ENCODE measurements around the gene CCNH. TPM values are rescaled to one million over a fixed set of nuclear protein-coding genes. Genes with fewer than 3 reads are reported as not detected.

CCNH gene
- total RNA-seq, 1 experiment from 2014 or later, result 44.0 TPM

DNA sequence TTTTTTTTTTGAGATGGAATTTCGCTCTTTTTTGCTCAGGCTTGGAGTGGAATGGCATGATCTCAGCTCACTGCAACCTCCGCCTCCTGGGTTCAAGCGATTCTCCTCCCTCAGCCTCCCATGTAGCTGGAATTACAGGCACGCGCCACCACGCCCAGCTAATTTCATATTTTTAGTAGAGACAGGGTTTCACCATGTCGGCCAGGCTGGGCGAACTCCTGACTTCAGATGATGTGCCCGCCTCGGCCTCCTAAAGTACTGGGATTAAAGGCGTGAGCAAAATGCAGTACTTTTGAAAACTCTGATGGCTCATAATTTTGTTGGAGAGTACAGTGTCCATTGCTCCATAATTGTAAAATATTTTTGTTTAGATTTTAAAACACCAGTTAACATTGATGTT is 52.6 kb downstream of the CCNH start:
- no peaks in the 10 kb centered on the region for H3K4me1 ChIP-seq (ENCODE audit: control insufficient read depth, insufficient read depth, low read length)
- POLR2A ChIA-PET, result no interaction called here
- CTCF ChIA-PET, result interaction anchor here (0.7 kb wide), 1 partner anchor 549 kb away, joined by 7 read pairs; no protein-coding TSS in a partner anchor
- intact Hi-C loops (cut with micrococcal nuclease; ENCODE audit: unreplicated experiment), result no loop called here
- no peak for TF ChIP-seq SIN3A (IDR thresholded peaks at IDR 0.05; ENCODE audit: borderline replicate concordance, insufficient read depth, low read depth, low read length)
- TF ChIP-seq POLR2AphosphoS5 (IDR thresholded peaks at IDR 0.05; ENCODE audit: low read depth, low read length), result no peak
- no peak for TF ChIP-seq TCF7L2 (IDR thresholded peaks at IDR 0.05; ENCODE audit: low read depth, low read length)
- TF ChIP-seq, protein P1, sequence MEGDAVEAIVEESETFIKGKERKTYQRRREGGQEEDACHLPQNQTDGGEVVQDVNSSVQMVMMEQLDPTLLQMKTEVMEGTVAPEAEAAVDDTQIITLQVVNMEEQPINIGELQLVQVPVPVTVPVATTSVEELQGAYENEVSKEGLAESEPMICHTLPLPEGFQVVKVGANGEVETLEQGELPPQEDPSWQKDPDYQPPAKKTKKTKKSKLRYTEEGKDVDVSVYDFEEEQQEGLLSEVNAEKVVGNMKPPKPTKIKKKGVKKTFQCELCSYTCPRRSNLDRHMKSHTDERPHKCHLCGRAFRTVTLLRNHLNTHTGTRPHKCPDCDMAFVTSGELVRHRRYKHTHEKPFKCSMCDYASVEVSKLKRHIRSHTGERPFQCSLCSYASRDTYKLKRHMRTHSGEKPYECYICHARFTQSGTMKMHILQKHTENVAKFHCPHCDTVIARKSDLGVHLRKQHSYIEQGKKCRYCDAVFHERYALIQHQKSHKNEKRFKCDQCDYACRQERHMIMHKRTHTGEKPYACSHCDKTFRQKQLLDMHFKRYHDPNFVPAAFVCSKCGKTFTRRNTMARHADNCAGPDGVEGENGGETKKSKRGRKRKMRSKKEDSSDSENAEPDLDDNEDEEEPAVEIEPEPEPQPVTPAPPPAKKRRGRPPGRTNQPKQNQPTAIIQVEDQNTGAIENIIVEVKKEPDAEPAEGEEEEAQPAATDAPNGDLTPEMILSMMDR (IDR thresholded peaks at IDR 0.05), result no peak
- TF ChIP-seq, protein P2, sequence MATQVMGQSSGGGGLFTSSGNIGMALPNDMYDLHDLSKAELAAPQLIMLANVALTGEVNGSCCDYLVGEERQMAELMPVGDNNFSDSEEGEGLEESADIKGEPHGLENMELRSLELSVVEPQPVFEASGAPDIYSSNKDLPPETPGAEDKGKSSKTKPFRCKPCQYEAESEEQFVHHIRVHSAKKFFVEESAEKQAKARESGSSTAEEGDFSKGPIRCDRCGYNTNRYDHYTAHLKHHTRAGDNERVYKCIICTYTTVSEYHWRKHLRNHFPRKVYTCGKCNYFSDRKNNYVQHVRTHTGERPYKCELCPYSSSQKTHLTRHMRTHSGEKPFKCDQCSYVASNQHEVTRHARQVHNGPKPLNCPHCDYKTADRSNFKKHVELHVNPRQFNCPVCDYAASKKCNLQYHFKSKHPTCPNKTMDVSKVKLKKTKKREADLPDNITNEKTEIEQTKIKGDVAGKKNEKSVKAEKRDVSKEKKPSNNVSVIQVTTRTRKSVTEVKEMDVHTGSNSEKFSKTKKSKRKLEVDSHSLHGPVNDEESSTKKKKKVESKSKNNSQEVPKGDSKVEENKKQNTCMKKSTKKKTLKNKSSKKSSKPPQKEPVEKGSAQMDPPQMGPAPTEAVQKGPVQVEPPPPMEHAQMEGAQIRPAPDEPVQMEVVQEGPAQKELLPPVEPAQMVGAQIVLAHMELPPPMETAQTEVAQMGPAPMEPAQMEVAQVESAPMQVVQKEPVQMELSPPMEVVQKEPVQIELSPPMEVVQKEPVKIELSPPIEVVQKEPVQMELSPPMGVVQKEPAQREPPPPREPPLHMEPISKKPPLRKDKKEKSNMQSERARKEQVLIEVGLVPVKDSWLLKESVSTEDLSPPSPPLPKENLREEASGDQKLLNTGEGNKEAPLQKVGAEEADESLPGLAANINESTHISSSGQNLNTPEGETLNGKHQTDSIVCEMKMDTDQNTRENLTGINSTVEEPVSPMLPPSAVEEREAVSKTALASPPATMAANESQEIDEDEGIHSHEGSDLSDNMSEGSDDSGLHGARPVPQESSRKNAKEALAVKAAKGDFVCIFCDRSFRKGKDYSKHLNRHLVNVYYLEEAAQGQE (IDR thresholded peaks at IDR 0.05; ENCODE audit: insufficient read depth in 1 of 2, low read depth in 2 of 2, low read length in 1 of 2), result no peak
- BruUV-seq (replicated peaks), result no TSS peak
- ATAC-seq, result no peak
- DNase-seq (ENCODE audit: low read depth, low spot score), result no peak
- in situ Hi-C loops (cut with HindIII; ENCODE audit: low pct_unique_long_range_greater_than_20kb, low sequenced_read_pairs), result no loop called here
- H3K9me3 ChIP-seq (ENCODE audit: control insufficient read depth, insufficient read depth, low read depth, low read length), result no peaks in the 10 kb centered on the region
- H3K27me3 ChIP-seq (ENCODE audit: control insufficient read depth, insufficient read depth, low read length), result no peaks in the 10 kb centered on the region
- no peak overlapping the region for H3K4me3 ChIP-seq (ENCODE audit: low read depth in 2 of 2, low read length in 2 of 2)
- H3K36me3 ChIP-seq (ENCODE audit: control insufficient read depth, insufficient read depth, low read length), result peaks cover 18% of the 10 kb centered on the region
- H3K27ac ChIP-seq (ENCODE audit: low read length), result no peak overlapping the region

DNA sequence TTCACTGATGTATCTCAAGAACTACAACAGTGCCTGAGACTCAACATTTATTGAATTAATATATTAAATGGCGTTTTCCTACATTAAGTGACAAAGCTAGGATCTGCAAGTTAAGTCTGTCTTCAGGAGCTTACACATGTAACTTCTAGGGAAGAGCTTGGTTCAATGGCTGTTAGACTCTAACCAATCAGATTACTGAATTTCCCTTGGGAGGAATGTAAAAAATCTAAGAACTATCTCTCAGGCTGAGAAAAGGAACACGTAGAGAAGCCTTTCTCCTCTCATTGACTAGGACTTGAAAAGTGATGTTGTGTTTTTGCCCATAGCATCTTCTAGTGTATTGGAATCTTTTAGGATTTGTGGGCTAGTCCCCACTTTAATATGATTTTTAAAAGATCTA is 53.6 kb downstream of the CCNH start:
- no TSS peak for BruUV-seq (replicated peaks)
- no peak for ATAC-seq
- Histone ChIP-seq H3K9me3 (ENCODE audit: control insufficient read depth, insufficient read depth, low read depth, low read length) (no peaks in the 10 kb centered on the region), H3K36me3 (ENCODE audit: control insufficient read depth, insufficient read depth, low read length) (peaks cover 16% of the 10 kb centered on the region), H3K4me3 (ENCODE audit: low read depth in 2 of 2, low read length in 2 of 2) (no peak overlapping the region), H3K27me3 (ENCODE audit: control insufficient read depth, insufficient read depth, low read length) (no peaks in the 10 kb centered on the region), H3K27ac (ENCODE audit: low read length) (no peak overlapping the region), H3K4me1 (ENCODE audit: control insufficient read depth, insufficient read depth, low read length) (no peaks in the 10 kb centered on the region)
- TF ChIP-seq, protein P1 (IDR thresholded peaks at IDR 0.05), result no peak
- TF ChIP-seq POLR2AphosphoS5 (IDR thresholded peaks at IDR 0.05; ENCODE audit: low read depth, low read length), result no peak
- no peak for TF ChIP-seq TCF7L2 (IDR thresholded peaks at IDR 0.05; ENCODE audit: low read depth, low read length)
- no peak for TF ChIP-seq SIN3A (IDR thresholded peaks at IDR 0.05; ENCODE audit: borderline replicate concordance, insufficient read depth, low read depth, low read length)
- TF ChIP-seq, protein P2 (IDR thresholded peaks at IDR 0.05; ENCODE audit: insufficient read depth in 1 of 2, low read depth in 2 of 2, low read length in 1 of 2), result no peak
- DNase-seq (ENCODE audit: low read depth, low spot score), result no peak
- in situ Hi-C loops (cut with HindIII; ENCODE audit: low pct_unique_long_range_greater_than_20kb, low sequenced_read_pairs), result no loop called here
- intact Hi-C loops (cut with micrococcal nuclease; ENCODE audit: unreplicated experiment), result no loop called here
- ChIA-PET POLR2A (no interaction called here), CTCF (no interaction called here)

Data from Panc1 (cell line).